Measurements from ENCODE around the gene C1orf53.

C1orf53 gene

DNA sequence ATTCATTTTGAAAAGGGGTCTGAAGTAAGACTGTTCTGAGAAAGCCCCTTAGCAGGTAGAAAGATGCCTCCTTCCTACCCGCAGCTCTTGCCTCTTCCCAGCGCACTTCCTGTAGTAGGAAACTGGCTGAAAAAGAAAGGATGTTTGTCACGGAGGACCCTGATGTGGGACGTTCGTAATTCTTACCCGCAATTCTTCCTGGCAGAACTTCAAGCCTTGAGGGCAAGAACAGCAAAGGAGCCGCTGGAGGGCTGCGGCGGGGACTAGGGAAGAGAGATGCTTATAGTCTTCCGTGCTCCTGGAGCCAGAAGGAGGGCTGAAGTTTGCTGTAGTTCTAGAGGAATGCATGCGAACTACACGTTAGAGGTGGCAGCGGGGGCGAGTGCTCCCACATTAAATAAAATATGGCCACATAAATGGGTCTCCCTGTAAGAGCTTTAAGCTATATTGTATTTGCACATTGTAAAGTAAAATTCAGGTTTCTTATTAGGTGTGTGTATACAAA, 6.3 kb downstream of the C1orf53 start:
- no peak for DNase-seq

DNA sequence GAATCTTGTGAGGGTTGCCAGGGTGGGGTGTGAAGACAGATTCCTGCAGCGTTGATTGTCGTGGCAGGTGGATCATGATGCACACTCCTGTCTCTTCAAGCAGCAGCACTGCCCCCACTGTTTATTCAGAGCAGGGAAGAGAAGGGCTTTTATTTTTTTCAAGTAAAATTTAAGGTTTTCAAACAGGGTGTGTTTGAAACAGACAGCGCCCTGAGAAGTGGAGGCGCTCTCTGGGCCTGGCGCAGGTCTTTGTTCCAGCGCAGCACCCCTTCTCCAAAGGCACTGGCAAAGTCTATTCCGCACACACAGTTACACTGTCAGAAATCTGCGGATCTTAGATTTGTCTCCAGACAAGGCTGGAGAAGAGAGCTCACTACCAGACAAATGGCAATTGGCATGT, 7.0 kb downstream of the C1orf53 start:
- DNase-seq, result no peak

DNA sequence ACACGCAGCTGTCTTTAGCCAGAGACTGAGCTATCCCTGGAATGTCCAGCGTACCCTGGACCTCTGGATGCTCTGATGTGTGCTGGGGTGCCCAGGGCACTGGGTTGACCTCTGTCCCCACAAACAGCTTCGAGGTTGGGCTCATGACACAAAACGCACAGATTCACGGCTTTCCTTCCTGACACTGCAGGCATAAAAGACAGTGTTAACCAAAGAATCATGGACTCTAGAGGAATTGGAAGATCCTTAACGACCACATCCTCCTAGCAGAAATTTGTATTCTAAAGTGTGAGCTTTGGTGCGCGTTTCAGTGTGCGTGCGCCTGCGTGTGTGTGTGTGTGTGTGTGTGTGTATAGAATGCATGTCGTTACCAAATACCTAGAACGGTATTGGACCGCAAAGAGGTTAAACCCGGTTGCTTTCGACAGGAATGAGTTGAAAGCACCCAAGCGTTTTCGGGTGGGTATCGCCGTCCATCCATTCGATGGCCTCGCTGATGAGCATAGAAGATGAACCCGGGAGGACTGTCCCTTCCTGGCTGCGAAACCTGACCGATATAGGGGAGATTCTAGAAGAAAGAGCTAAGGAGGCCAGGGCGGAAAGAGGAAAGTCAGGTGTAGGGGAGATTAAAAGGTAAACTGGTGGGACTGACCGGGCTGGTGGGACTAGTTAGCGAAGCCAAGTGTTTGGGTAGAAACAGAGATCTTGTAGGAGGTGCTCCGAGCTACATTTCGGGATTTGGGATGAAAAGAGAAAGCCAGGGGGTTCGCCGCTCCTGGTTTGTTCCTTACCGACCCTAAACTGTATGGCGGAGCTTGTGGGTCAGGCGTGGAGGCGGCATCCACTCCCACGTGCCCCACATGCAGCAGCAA, 7.9 kb downstream of the C1orf53 start:
- DNase-seq, result no peak

DNA sequence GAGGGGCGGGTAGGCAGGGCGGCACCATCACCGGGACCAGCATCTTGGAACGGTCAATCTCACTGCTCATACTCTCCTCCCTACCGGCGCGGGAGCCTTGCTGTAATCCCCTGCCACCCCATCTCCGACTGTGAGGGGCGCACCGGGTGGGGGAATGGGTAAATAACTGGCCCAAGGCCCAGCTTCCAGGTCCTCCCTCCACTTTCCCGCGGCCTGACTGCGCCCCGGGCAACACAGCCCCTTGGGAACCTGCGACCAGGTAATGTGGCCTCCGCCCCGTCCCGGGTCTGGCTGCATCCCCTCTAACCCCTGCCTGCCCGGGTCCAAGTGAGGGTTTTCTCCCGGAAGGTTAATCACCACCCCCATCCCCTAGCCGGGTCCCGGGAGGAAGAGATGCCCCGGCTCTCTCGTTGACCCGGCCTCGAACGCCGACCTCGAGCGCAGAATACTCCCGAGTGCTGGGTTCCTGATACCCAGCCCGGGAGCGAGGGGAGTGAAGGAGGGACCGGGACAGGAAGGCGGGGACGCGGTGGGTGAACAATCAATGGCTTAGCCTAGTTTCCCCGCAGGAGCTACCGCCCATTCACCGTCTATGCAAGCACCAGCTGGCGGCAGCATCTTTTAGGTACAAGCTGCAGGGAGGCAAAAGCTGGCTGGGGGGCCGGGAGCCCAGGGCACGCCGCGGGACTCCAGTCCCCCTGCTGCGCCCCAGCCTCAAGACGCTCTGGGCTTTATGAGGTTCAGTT, 8.9 kb downstream of the C1orf53 start:
- DNase-seq, result peak in 1 of 2 experiments; percentile 55

DNA sequence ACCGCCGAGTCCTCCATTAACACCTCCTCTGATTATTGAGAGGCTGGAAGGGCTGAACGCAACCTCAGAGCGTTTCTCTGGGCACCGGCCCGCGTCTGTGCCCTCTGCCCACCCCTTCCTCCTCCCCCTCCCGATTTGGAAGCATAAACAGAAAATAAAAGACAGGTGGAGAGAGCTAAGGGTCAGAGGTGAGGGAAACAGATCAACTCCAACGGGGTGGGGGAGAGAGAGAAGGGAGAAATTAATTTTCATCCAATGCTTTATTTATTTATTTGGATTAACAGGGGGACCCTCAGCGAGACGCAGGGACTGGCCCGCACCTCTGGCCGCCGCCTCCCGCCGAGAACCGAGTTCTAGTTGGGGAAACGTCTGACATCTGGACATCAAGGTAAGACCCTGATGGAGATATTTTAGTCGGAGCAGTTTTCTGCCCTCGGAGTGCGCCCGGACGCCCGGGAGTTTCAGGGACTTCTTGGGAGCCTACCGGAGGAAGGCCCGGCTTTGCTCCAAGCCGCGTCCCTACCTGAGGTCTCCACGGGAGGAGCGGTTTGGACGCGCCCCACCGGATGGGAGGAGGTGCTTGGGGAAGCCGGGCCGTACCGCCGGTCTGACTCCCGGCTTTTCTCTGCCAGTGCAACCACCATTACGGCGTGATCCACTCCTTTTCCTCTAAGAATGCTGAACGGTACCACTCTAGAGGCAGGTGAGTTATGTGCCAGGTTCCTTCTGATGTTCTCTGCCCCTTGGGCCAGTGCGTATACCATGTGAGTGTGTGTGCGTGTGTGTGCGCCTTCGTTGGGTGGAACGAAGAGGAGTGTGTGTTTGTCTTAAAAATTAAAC, 9.6 kb downstream of the C1orf53 start:
- peak in 1 of 2 experiments; percentile 42 for DNase-seq

DNA sequence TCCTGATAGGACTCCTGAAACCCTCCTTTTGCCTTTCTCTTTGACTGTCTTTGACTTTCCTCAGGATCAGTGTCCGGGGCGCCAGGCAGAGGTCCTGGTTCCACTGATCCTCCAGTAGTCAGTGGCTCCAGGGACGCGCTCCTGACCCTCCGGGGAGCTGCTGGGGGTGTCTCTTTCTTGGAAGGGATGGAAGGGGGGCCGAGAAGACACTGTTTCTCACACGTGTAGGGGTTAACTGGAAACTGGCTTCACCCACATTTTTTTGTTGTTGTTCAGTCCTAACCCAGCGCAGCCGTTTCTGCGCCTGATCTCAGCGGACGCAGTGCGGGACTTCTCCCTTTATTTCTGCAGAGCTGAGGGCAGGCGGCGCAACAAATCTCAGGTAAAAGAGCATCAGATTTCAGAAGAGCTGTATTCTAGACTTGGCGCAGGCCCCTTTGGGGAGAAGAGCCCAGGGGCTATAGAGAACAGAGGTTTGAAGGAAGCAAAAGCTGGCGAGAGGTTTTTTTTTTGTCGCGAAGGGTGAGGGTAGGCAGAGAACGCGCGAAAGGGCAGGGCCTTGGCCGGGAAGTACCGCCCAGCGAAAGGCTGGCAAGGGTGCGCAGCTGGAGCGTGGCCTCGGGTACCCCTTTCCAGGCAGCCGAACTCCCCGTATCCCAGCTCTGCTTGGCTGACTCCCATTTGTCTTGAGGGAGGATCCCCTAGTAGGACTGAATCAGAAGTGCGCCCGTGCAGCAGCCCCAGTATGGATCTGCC, 10.5 kb downstream of the C1orf53 start:
- DNase-seq, result no peak

DNA sequence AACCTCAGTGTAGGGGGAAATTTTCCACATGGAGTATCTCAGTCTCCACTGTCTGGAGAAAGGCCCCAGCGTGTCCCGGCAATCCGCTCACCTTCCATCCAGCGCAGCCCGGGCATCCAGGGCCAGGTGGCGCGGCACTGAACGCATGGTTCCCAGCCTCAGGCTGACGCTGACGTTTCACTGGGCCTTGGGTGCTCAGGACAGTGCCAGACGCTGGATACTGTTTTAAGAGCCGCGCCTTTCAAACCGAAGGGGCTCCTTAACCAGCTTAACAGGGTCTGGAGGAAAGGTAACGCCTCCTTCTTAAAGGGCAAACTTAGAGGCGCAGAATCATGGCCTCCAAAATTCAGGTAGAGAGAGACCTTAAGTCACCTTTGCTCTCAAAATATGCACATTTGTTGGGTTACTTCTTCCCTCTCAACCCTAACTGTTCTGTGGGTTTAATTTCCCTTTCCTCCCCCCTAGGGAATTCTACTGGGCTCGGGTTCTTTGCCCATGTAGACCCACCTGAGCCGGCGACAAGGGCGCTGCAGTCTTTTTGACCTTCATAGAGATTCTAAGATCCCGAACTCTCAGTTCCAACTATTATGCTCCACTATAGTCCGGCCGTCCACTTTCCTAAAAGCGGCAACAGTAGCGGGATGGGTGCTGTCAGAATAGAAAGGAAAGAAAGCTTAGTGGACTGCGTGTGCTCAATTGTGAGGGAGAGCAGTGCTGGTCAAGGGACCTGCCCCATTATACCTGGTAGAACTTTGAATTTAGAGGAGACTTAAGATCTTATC, 11.3 kb downstream of the C1orf53 start:
- no peak for DNase-seq

DNA sequence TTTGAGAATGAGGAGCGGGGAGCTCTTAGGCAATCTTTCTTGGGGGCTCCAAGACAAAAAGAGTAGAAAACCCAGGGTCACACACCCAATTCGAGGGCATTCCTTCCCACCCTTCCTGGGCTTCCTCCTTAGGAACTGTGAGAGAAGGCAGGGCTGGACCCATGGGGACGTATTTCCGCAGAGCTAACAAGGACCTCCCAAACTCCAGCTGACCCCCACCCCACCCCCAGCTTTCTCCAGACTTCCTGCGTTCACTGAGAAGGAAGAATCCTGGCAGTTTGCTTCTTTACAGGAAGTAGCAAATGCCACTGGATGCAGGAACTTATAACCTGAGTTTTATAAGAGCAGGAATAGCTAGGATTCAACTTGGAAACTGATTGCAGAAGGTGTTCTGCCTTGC, 12.1 kb downstream of the C1orf53 start:
- DNase-seq, result no peak

DNA sequence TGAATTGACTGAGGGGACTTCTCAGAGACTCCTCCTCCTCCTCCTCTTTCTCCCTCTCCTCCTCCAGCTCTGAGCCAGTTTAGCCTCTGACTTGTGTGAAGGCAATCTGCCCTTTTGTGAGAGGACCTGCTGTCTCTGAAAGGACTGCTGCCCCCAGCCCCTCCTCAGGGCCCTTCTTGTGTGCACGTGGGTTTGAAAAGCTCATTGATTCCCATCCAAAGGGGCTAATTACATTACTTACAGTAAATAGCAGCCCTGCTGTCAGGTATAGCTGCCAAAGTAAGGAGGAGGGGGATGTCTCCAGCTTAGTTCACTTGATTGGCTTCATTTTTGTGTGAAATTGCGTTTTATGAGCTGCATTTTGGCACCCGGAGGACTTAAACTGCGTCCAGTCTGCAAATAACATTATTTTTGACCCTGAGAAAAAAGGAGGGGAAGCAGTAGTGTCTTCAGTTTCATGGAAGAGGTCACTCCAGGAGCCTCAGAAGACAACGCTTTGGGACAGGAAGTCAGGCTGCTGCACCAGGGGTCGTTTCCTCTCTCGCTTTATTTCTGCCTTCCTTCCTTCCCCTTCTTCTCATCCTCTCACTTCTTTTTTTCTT, 12.9 kb downstream of the C1orf53 start:
- DNase-seq, result no peak

DNA sequence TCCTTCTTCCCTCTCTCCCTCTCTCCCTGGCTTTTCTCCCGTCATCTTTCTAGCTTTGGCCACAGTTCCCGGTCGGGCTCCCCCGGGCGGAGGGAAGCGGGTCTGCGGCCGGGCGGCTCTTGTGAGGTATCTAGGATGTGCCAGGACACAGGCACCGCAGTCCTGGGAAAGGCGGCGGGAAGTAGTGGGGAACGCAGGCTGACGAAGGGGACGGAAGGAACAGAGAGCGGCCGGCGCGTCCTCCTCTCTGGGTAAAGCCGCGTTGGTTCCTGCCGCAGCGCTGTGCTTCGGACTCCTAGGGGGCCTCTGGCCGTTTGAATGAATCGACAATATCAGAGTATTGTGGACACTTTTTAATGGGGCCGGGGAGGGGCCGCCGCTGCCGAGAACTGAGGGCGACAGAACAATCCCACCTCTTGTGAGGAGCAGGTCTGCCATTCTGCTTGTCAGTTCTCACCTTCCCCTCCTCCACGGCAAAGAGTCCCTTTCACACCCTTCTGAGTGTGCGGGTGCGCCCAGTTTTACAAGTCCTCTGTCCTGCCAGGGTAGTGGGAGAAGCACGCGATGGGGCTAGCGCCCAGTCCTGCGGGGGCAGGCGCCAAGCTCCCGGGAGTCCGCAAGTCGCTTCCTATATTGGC, 13.6 kb downstream of the C1orf53 start:
- peak; percentile 68 to 86 for DNase-seq

DNA sequence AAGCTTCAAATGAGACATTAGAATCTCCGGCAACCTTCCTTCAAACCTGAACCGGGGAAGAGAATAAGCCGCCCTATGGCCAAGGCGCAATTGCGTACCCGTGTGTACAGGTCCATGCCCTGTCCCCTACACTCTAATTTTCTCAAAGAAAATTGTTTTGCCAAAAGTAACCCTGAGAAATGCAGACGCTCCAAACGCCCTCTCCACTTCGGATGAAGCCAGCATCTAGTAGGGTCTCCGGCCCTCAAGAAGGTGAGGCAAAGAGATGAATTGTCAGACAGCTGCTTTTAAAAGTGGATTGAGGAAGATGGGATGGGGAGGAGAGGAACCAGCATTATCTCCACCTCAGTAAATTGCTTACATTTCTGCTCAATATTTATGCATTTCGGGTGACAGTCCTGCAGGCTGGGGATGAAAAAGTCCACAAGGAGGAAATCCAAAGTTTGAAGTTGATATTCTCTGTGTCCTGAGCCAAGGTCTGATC, 14.1 kb downstream of the C1orf53 start:
- no peak for DNase-seq

DNA sequence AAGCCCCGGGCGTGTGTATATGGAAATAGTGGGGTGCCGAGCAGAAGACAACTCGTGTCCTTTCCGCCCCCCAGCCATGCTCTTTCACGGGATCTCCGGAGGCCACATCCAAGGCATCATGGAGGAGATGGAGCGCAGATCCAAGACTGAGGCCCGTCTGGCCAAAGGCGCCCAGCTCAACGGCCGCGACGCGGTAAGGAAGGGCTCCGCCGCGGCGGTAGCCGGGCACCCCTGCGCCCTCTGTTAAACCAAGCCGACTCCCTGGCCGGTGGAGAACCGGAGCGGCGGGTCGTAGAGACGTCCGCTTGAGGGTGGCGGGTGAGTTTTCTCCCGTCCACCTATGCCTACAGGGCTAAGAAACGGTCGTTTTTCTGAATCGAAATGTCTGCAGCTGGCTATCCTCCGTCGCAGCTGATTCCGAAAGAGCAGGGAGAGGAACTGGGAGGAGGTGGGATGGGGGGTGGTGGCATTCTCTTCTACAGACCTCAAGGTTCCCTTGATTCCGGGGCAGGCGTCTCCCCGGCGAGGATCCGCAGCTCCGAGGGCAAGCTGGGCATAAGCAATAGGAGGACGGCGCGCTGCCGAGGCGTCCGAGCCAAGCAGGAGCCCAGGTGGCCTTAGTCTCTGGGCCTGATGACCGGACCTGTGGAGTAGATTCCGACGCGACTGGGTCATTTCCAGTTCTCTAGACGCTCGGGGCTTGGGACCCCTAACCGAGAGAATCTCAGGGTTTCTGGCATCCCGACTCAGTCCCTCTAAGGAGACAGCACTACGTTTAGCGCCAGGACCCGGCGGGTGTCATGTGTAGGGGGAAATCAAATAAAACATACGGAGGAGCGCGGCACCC, 15.6 kb downstream of the C1orf53 start:
- DNase-seq, result peak in 1 of 2 experiments; percentile 55

DNA sequence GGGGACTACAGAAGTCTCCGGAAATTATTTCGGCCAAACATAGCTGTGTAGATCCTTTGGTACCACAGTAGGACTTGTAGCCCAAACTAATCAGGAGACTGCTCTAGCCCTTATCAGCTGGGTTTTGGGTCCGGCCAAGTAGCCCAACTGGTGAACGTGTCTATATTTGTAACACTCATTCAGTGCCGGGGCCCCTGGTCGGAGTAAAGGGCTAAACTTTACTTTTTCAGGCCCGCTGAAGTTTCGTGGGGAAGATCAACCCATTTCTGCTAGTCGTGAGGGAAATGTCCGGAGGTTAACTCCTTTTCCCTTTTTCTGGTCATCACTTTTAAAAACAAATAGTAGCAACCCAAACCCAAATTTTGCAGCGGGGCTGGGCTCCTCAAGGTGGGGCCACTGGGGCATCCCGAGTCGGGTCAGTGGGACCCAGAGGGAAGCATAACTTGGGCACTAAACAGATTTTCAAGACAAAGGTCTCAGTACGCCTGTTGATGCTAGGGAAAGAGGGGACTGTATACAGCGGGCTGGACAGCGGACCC, 16.4 kb downstream of the C1orf53 start:
- no peak for DNase-seq

DNA sequence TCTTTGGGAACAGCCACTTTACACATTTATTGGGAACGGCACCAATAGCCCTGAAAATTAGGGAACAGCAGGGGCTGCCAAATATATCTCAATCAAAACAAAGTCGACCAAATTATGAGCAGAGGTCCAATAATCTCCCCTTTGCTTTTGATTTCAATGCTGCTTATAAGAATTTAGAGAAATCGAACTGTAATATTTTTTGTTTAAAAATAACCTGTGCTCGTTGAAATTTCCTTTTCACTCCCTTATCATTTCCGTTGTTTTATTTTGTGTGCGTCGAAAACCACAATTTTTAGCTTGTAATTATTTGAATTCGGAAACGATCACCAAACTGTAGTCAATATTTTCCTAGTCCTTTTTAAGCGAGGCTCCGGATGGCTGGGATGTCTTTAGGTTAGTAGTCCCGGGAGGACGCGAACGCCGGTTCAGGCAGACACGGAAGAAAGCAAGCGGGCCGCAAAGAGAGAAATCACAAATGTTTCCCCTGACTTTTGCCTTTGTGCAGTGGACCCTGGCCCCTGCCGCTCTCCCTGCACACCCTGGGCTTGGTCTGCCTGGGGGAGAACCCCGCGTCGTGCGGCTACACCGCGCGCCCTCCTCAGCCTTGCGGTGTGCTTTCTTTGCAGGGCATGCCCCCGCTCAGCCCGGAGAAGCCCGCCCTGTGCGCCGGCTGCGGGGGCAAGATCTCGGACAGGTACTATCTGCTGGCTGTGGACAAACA, 17.1 kb downstream of the C1orf53 start:
- DNase-seq, result no peak

DNA sequence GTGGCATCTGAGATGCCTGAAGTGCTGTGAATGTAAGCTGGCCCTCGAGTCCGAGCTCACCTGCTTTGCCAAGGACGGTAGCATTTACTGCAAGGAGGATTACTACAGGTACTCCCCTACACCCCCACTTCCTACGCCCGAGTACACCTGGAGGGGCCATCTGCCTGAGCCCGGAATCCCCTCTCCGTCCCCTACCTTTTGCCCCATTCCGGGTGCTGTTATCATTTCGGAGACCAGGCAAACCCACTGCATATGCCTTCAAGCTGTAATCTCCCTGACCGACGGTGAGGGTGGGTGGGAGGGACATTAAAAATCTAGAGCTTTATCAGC, 17.6 kb downstream of the C1orf53 start:
- DNase-seq, result no peak

DNA sequence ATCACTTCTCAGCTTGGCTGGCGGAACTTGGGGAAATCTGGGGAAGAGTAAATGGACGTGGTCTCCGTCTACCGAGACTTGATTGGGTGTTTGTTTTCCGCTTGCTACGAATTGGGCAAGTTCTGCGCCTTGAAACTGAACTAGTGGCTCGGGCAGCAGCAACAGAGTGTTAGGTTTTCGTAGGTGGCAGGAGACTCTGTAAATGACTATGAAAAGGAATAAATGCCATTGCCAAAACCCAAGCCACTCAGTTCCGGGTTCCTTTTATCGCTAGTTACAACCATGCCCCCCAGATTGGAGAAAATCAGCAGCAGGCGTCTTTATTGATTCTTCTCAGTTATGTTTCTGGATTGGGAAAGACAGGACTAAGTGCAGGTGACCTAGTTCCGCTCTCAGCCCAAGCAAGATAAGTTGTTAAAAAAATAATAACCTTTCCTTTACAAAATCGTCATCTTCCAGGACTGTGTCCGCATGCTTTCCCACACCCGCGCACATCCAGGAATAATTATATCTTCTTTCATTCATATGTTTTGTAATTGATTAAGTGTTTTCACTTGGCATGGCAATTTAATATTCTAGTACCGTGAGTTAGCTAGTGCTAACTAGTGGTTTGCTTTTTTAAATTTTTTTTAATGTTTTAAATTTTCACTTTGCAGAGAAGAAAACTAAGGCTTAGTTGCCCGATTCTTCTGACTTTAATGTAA, 18.1 kb downstream of the C1orf53 start:
- DNase-seq, result no peak

DNA sequence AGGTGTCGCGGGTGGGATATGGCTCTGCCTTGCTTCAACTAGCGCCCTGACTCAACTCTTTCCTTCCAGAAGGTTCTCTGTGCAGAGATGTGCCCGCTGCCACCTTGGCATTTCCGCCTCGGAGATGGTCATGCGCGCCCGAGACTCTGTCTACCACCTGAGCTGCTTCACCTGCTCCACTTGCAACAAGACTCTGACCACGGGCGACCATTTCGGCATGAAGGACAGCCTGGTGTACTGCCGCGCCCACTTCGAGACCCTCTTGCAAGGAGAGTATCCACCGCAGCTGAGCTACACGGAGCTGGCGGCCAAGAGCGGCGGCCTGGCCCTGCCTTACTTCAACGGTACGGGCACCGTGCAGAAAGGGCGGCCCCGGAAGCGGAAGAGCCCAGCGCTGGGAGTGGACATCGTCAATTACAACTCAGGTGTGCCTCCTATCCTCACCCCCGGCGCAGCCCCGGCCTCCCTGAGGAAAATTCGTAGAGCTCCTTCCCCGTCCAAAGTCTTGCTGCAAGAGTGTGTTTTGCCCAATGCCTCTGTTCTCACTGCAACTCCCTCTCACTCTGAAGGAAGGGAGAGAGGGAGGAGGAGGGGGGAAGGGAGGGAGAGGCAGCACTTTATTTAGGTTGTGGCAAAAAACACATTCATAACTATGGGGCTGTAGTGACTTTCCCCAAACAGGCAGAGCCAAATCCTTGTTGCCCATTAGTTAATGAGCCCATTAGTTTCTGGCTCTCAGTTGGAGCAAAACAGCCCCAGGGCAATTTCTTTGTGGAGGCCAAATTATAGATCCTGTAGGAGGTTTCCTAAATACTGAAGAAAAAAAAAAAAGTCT, 19.0 kb downstream of the C1orf53 start:
- DNase-seq, result no peak
